A673 (cell line): ENCODE data around the gene FGF1. TPM values are rescaled to one million over a fixed set of nuclear protein-coding genes. Genes with fewer than 3 reads are reported as not detected.

ENCODE experiments used
- BruUV-seq: library from RNA; stranded (reverse); fragments of 400-500 nt; replicated peaks from 2 replicates; lab custom pipeline; 2021; lab: Mats Ljungman, UMichigan
- CTCF ChIA-PET: fragments of 300-600 bp; sonication (Branson Sonifier 250); formaldehyde crosslinking; loops from one replicate; lab custom pipeline; 2022; ENCODE audit warnings: antibody characterized with exemption; lab: Charles Lee
- POLR2A ChIA-PET: fragments of 300-600 bp; sonication (Branson Sonifier 250); formaldehyde crosslinking; loops from one replicate; lab custom pipeline; 2022; ENCODE audit warnings: antibody characterized with exemption; ENCODE audit not compliant: low non-redundant PET; lab: Charles Lee
- DNase-seq: peaks from one replicate; pipeline ENCODE4 v3.0.0-alpha.2; 2015; ENCODE audit warnings: low spot score
- H3K27ac ChIP-seq: fragments of 200-600 bp; sonication (generic); 2 replicates; pipeline ENCODE4 v1.5.1; 2016; ENCODE audit warnings: mixed run types, low read depth, mild to moderate bottlenecking, mixed read lengths, antibody characterized with exemption, low read length; ENCODE audit not compliant: poor library complexity, severe bottlenecking
- H3K27me3 ChIP-seq: fragments of 200-600 bp; sonication (generic); replicated peaks from 2 replicates; pipeline ENCODE4 v1.6.1; 2017; ENCODE audit warnings: mixed run types, low read depth, mild to moderate bottlenecking, mixed read lengths, antibody characterized with exemption, low read length; ENCODE audit not compliant: insufficient read depth, poor library complexity
- H3K36me3 ChIP-seq: fragments of 200-600 bp; sonication (generic); 2 replicates; pipeline ENCODE4 v1.6.1; 2016; ENCODE audit warnings: mixed run types, mild to moderate bottlenecking, mixed read lengths, antibody characterized with exemption, low read length; ENCODE audit not compliant: insufficient read depth, poor library complexity, severe bottlenecking
- H3K4me1 ChIP-seq: fragments of 200-600 bp; sonication (generic); 2 replicates; pipeline ENCODE4 v1.6.1; 2017; ENCODE audit warnings: mixed run types, mild to moderate bottlenecking, mixed read lengths, antibody characterized with exemption, low read length; ENCODE audit not compliant: insufficient read depth, poor library complexity, severe bottlenecking
- H3K4me3 ChIP-seq: fragments of 200-600 bp; sonication (generic); 2 replicates; pipeline ENCODE4 v1.5.1; 2016; ENCODE audit warnings: low read depth, mixed run types, mild to moderate bottlenecking, mixed read lengths, low read length; ENCODE audit not compliant: poor library complexity, severe bottlenecking
- H3K9me3 ChIP-seq: fragments of 200-600 bp; sonication (generic); 2 replicates; pipeline ENCODE4 v1.6.1; 2016; ENCODE audit warnings: mixed run types, low read depth, mild to moderate bottlenecking, mixed read lengths, antibody characterized with exemption, low read length; ENCODE audit not compliant: poor library complexity, severe bottlenecking
- CTCF ChIP-seq: fragments of 300-800, 200-600 bp; sonication (generic); conservative IDR thresholded peaks from 2 replicates; pipeline ENCODE4 v1.5.1; 2017; ENCODE audit warnings: low read depth, mild to moderate bottlenecking, antibody characterized with exemption, low read length, moderate library complexity, mixed read lengths
- EZH2 ChIP-seq: fragments of 200-600 bp; sonication (generic); IDR thresholded peaks from 2 replicates; pipeline ENCODE4 v1.6.1; 2017; ENCODE audit warnings: borderline replicate concordance, low read depth, mild to moderate bottlenecking, mixed read lengths, antibody characterized with exemption, low read length; ENCODE audit not compliant: poor library complexity, severe bottlenecking
- intact Hi-C: fragments of 100-400 bp; cut with micrococcal nuclease; formaldehyde crosslinking; loops from one replicate; pipeline ENCODE4 v1.10.0; 2022; ENCODE audit not compliant: unreplicated experiment
- total RNA-seq: library from RNA; stranded (reverse); gene quantifications from 2 replicates; pipeline ENCODE4 v1.2.3, GENCODE V29; 2021

Gene FGF1
- total RNA-seq, 1 experiment from 2014 or later = 0.71 TPM

- TF ChIP-seq CTCF = no peak
- no peak for TF ChIP-seq EZH2
- H3K36me3 ChIP-seq = no peaks in the 10 kb centered on the region
- BruUV-seq = no TSS peak
- ChIA-PET CTCF (interaction anchor here (1.8 kb wide), 1 partner anchor 9 kb away, joined by 6 read pairs; no protein-coding TSS in a partner anchor), POLR2A (no interaction called here)
- no peaks in the 10 kb centered on the region for H3K9me3 ChIP-seq
- no peak overlapping the region for H3K27ac ChIP-seq
- peaks cover 19% of the 10 kb centered on the region for H3K4me1 ChIP-seq
- no peak for DNase-seq
- H3K4me3 ChIP-seq = no peak overlapping the region
- intact Hi-C loops = no loop called here
- H3K27me3 ChIP-seq = no peaks in the 10 kb centered on the region
These were observed 36.3 kb upstream of the FGF1 start for GRCh38 chr5:142722146-142722545.

GRCh38 chr5:142720641-142721271, 34.9 kb upstream of the FGF1 start:
- Histone ChIP-seq H3K4me1 (peaks cover 17% of the 10 kb centered on the region), H3K27ac (no peak overlapping the region), H3K9me3 (no peaks in the 10 kb centered on the region), H3K27me3 (no peaks in the 10 kb centered on the region), H3K4me3 (no peak overlapping the region), H3K36me3 (no peaks in the 10 kb centered on the region)
- ChIA-PET CTCF (interaction anchor here (1.0 kb wide), 1 partner anchor 168 kb away, joined by 3 read pairs; no protein-coding TSS in a partner anchor), POLR2A (no interaction called here)
- DNase-seq = no peak
- intact Hi-C loops = no loop called here
- no peak for TF ChIP-seq EZH2
- no peak for TF ChIP-seq CTCF
- BruUV-seq = no TSS peak

GRCh38 chr5:142719836-142720370, 34.0 kb upstream of the FGF1 start:
- ChIA-PET POLR2A (no interaction called here), CTCF (interaction anchor here (1.0 to 5.8 kb wide), 3 partner anchors 161 to 169 kb away, joined by 3 to 62 read pairs (median 59); no protein-coding TSS in a partner anchor)
- intact Hi-C loops = loop anchor here (5.0 kb wide), 1 partner anchor 1107 kb away; no protein-coding TSS in a partner anchor
- H3K4me1 ChIP-seq = peaks cover 17% of the 10 kb centered on the region
- H3K4me3 ChIP-seq = no peak overlapping the region
- H3K9me3 ChIP-seq = no peaks in the 10 kb centered on the region
- no peak for TF ChIP-seq CTCF
- no peak for TF ChIP-seq EZH2
- H3K27ac ChIP-seq = no peak overlapping the region
- no peaks in the 10 kb centered on the region for H3K27me3 ChIP-seq
- no peaks in the 10 kb centered on the region for H3K36me3 ChIP-seq
- DNase-seq = no peak
- no TSS peak for BruUV-seq
